ENCODE results near the gene CHPF.

DNA sequence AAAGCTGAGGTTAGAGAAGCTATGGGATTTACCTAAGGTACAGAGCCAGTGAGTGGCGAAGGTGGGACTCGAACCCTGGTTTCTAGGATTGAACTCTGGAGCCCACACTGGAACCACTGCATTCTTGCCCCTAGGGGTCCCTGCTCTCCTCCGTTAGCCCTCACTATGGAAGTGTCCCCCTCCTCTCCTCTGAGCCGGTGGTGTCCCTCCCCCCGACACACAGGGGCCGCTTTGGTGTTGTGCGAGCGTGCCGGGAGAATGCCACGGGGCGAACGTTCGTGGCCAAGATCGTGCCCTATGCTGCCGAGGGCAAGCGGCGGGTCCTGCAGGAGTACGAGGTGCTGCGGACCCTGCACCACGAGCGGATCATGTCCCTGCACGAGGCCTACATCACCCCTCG is 53.4 kb downstream of the CHPF start:
- TF ChIP-seq, protein P1, sequence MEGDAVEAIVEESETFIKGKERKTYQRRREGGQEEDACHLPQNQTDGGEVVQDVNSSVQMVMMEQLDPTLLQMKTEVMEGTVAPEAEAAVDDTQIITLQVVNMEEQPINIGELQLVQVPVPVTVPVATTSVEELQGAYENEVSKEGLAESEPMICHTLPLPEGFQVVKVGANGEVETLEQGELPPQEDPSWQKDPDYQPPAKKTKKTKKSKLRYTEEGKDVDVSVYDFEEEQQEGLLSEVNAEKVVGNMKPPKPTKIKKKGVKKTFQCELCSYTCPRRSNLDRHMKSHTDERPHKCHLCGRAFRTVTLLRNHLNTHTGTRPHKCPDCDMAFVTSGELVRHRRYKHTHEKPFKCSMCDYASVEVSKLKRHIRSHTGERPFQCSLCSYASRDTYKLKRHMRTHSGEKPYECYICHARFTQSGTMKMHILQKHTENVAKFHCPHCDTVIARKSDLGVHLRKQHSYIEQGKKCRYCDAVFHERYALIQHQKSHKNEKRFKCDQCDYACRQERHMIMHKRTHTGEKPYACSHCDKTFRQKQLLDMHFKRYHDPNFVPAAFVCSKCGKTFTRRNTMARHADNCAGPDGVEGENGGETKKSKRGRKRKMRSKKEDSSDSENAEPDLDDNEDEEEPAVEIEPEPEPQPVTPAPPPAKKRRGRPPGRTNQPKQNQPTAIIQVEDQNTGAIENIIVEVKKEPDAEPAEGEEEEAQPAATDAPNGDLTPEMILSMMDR (IDR thresholded peaks at IDR 0.05): no peak
- TF ChIP-seq, protein P2, sequence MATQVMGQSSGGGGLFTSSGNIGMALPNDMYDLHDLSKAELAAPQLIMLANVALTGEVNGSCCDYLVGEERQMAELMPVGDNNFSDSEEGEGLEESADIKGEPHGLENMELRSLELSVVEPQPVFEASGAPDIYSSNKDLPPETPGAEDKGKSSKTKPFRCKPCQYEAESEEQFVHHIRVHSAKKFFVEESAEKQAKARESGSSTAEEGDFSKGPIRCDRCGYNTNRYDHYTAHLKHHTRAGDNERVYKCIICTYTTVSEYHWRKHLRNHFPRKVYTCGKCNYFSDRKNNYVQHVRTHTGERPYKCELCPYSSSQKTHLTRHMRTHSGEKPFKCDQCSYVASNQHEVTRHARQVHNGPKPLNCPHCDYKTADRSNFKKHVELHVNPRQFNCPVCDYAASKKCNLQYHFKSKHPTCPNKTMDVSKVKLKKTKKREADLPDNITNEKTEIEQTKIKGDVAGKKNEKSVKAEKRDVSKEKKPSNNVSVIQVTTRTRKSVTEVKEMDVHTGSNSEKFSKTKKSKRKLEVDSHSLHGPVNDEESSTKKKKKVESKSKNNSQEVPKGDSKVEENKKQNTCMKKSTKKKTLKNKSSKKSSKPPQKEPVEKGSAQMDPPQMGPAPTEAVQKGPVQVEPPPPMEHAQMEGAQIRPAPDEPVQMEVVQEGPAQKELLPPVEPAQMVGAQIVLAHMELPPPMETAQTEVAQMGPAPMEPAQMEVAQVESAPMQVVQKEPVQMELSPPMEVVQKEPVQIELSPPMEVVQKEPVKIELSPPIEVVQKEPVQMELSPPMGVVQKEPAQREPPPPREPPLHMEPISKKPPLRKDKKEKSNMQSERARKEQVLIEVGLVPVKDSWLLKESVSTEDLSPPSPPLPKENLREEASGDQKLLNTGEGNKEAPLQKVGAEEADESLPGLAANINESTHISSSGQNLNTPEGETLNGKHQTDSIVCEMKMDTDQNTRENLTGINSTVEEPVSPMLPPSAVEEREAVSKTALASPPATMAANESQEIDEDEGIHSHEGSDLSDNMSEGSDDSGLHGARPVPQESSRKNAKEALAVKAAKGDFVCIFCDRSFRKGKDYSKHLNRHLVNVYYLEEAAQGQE (IDR thresholded peaks at IDR 0.05; ENCODE audit: insufficient read depth in 1 of 2, low read depth in 2 of 2, low read length in 1 of 2): no peak

Measured in Panc1 (cell line).